Gastrocnemius medialis (tissue), 4 donors: ENCODE data around the gene ABCA8. TPM values are rescaled to one million over a fixed set of nuclear protein-coding genes. Genes with fewer than 3 reads are reported as not detected.
A peak's percentile ranks its signal among the peaks of the same experiment; 100 is the strongest.

Source experiments
- ATAC-seq, 2 donors: fragments of 150-250 bp; one replicate each; pipeline ENCODE4 v1.9.1; 2016
- DNase-seq, 2 donors: peaks; one replicate each; pipeline ENCODE4 v3.0.0-alpha.2; 2019
- H3K27ac ChIP-seq, 4 donors: fragments of 200-600 bp; sonication (generic); 1 replicate in 1 of 4; 2 replicates in 3 of 4; pipeline ENCODE4 v1.5.1; 2016 to 2018; ENCODE audit warnings: mild to moderate bottlenecking in 2 of 4, moderate library complexity in 1 of 4
- H3K27me3 ChIP-seq, 3 donors: fragments of 200-600 bp; sonication (generic) in 2 of 3; 1 replicate in 1 of 3; 2 replicates in 2 of 3; pipeline versions ENCODE4 v1.5.1 to v1.6.0; 2016 to 2019; ENCODE audit warnings: mild to moderate bottlenecking in 1 of 3, moderate library complexity in 1 of 3
- H3K36me3 ChIP-seq, 2 donors: fragments of 200-600 bp; sonication (generic) in 1 of 2; one replicate each; pipeline ENCODE4 v1.5.1; 2017 to 2018
- H3K4me1 ChIP-seq, 2 donors: fragments of 200-600 bp; sonication (generic) in 1 of 2; one replicate each; pipeline ENCODE4 v1.5.1; 2016 to 2017; ENCODE audit warnings: mild to moderate bottlenecking in 2 of 2
- H3K4me3 ChIP-seq, 4 donors: fragments of 200-600 bp; sonication (generic) in 3 of 4; 1 replicate in 1 of 4; 2 replicates in 3 of 4; pipeline ENCODE4 v1.5.1; 2016 to 2019; ENCODE audit warnings: mild to moderate bottlenecking in 2 of 4
- H3K9me3 ChIP-seq, 3 donors: fragments of 200-600 bp; sonication (generic) in 2 of 3; 1 replicate in 1 of 3; 2 replicates in 2 of 3; pipeline ENCODE4 v1.5.1; 2016 to 2019
- POLR2A ChIP-seq, 2 donors: fragments of 450-650 bp; IDR thresholded peaks; one replicate each; pipeline ENCODE4 v1.6.1; 2017; ENCODE audit warnings: antibody characterized with exemption in 2 of 2, mild to moderate bottlenecking in 2 of 2, moderate library complexity in 2 of 2
- in situ Hi-C, 4 donors: fragments of 200-750 bp; cut with MboI; loops; one replicate each; pipeline versions ENCODE4 v1.15.0 to v1.8.0; 2017; ENCODE audit warnings: low sequenced_read_pairs in 4 of 4
- intact Hi-C: fragments of 100-400 bp; cut with DNase I; formaldehyde crosslinking; loops from one replicate; pipeline ENCODE4 v1.15.1; 2023; ENCODE audit warnings: low total_unique reads
- total RNA-seq, 4 donors: library from RNA; depleted of rRNA; stranded (reverse); fragments of >200 nt; gene quantifications; one replicate each; pipeline versions ENCODE4 v1.1.0 to v1.2.3, GENCODE V29; 2016
- TF ChIP-seq, protein P1 (sequence below), 5 experiments: fragments of 450-650 bp in 3 of 5; fragments of 200-600 bp in 2 of 5; sonication (generic) in 2 of 5; IDR thresholded peaks in 4 of 5; conservative IDR thresholded peaks in 1 of 5; 1 replicate in 4 of 5; 2 replicates in 1 of 5; pipeline ENCODE4 v1.5.1; 2016 to 2019; ENCODE audit warnings: antibody characterized with exemption in 5 of 5, mild to moderate bottlenecking in 3 of 5, moderate library complexity in 3 of 5

ABCA8 gene
- total RNA-seq, 4 donors from 2014 or later, result 8.4 to 24.9 (median 21.7) TPM

- intact Hi-C loops, result no loop called here
- DNase-seq, result peak in 1 of 2 donors; percentile 16
- no peaks in the 10 kb centered on the region for H3K9me3 ChIP-seq
- H3K4me1 ChIP-seq, result no peaks in the 10 kb centered on the region
- H3K36me3 ChIP-seq, result no peaks in the 10 kb centered on the region
- in situ Hi-C loops, result no loop called here
- H3K4me3 ChIP-seq, result no peak overlapping the region
- H3K27me3 ChIP-seq, result no peaks in the 10 kb centered on the region
- TF ChIP-seq POLR2A (IDR thresholded peaks at IDR 0.05), result no peak
- TF ChIP-seq, protein P1, sequence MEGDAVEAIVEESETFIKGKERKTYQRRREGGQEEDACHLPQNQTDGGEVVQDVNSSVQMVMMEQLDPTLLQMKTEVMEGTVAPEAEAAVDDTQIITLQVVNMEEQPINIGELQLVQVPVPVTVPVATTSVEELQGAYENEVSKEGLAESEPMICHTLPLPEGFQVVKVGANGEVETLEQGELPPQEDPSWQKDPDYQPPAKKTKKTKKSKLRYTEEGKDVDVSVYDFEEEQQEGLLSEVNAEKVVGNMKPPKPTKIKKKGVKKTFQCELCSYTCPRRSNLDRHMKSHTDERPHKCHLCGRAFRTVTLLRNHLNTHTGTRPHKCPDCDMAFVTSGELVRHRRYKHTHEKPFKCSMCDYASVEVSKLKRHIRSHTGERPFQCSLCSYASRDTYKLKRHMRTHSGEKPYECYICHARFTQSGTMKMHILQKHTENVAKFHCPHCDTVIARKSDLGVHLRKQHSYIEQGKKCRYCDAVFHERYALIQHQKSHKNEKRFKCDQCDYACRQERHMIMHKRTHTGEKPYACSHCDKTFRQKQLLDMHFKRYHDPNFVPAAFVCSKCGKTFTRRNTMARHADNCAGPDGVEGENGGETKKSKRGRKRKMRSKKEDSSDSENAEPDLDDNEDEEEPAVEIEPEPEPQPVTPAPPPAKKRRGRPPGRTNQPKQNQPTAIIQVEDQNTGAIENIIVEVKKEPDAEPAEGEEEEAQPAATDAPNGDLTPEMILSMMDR (IDR thresholded peaks at IDR 0.05 in 4 of 5, conservative IDR thresholded peaks at IDR 0.05 in 1 of 5), result no peak
- H3K27ac ChIP-seq, result no peak overlapping the region
- peak in 1 of 2 donors; percentile 41 for ATAC-seq
These were observed 101.8 kb downstream of the ABCA8 start for GRCh38 chr17:68853439-68853838.

- TF ChIP-seq, protein P1 (IDR thresholded peaks at IDR 0.05 in 4 of 5, conservative IDR thresholded peaks at IDR 0.05 in 1 of 5), result no peak
- TF ChIP-seq POLR2A (IDR thresholded peaks at IDR 0.05), result no peak
- Histone ChIP-seq H3K36me3 (no peaks in the 10 kb centered on the region), H3K4me1 (peaks cover 0 to 3% of the 10 kb centered on the region in 2 donors), H3K27ac (no peak overlapping the region), H3K9me3 (no peaks in the 10 kb centered on the region), H3K27me3 (no peaks in the 10 kb centered on the region), H3K4me3 (no peak overlapping the region)
- in situ Hi-C loops, result no loop called here
- DNase-seq, result no peak
- intact Hi-C loops, result no loop called here
- ATAC-seq, result no peak
These were observed 102.2 kb downstream of the ABCA8 start for GRCh38 chr17:68853036-68853435.

- in situ Hi-C loops (no loop called here), intact Hi-C loops (no loop called here)
- no peak for ATAC-seq
- Histone ChIP-seq H3K27me3 (no peaks in the 10 kb centered on the region), H3K9me3 (no peaks in the 10 kb centered on the region), H3K4me3 (no peak overlapping the region), H3K4me1 (peaks cover 0 to 10% of the 10 kb centered on the region in 2 donors), H3K27ac (no peak overlapping the region), H3K36me3 (no peaks in the 10 kb centered on the region)
- no peak for DNase-seq
- TF ChIP-seq, protein P1 (IDR thresholded peaks at IDR 0.05 in 4 of 5, conservative IDR thresholded peaks at IDR 0.05 in 1 of 5), result no peak
- TF ChIP-seq POLR2A (IDR thresholded peaks at IDR 0.05), result no peak
These were observed 103.3 kb downstream of the ABCA8 start for GRCh38 chr17:68851890-68852289.

DNA sequence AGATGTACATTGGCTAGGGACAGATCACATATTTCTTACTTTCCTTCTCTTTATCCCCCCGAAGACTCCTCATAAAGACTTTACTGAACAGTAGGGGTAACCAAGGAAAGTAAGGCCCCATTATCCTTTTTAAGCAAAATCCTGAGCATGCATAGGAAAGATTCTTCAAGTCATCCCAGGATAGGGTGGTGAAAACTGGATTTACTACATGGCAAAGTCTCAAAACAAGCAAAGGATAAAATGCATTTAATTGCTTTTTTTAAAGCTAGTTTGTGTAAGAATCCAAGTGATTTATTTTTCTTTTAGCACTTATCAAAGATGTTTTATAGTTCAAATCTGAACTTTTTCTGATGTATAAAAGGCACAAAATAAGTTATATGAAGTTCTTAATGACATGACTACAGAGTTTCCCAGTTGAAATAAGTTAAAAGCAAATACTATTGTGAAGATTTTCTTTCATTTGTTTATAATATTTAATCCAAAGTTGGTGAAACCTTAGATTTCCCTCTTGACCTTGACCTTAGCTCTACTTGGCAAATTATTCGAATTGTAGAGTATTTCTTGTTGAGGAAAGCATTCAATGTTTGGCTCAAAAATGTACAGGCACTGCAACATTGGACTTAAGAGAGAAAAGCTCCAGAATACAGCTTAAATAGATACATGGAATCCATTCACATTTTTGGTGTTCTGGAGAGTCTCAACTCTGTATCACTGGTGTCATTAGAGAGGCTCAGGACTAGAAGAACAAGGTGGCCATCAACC is 104.3 kb downstream of the ABCA8 start:
- intact Hi-C loops, result no loop called here
- no peak overlapping the region for H3K27ac ChIP-seq

GRCh38 chr17:68849673-68850610 is 105.2 kb downstream of the ABCA8 start:
- intact Hi-C loops, result loop anchor here (10.0 kb wide), 1 partner anchor 75 kb away; no protein-coding TSS in a partner anchor
- ATAC-seq (no peak), DNase-seq (no peak)
- TF ChIP-seq POLR2A (IDR thresholded peaks at IDR 0.05), result no peak
- TF ChIP-seq, protein P1 (IDR thresholded peaks at IDR 0.05 in 4 of 5, conservative IDR thresholded peaks at IDR 0.05 in 1 of 5), result no peak
- no peaks in the 10 kb centered on the region for H3K36me3 ChIP-seq
- no peak overlapping the region for H3K27ac ChIP-seq
- H3K27me3 ChIP-seq, result no peaks in the 10 kb centered on the region
- H3K9me3 ChIP-seq, result no peaks in the 10 kb centered on the region
- in situ Hi-C loops, result no loop called here
- H3K4me1 ChIP-seq, result peaks cover 0 to 10% of the 10 kb centered on the region in 2 donors
- no peak overlapping the region for H3K4me3 ChIP-seq

More for the DNA sequence above, 104.3 kb downstream of the ABCA8 start:
- Histone ChIP-seq H3K4me3 (no peak overlapping the region), H3K36me3 (no peaks in the 10 kb centered on the region), H3K9me3 (no peaks in the 10 kb centered on the region), H3K4me1 (peaks cover 0 to 10% of the 10 kb centered on the region in 2 donors), H3K27me3 (no peaks in the 10 kb centered on the region)
- TF ChIP-seq POLR2A (IDR thresholded peaks at IDR 0.05), result no peak
- DNase-seq (no peak), ATAC-seq (no peak)
- in situ Hi-C loops, result no loop called here
